ENCODE measurements around the gene SPRED2. TPM values are rescaled to one million over a fixed set of nuclear protein-coding genes. Genes with fewer than 3 reads are reported as not detected.
A peak's percentile ranks its signal among the peaks of the same experiment; 100 is the strongest.

The SPRED2 gene
- total RNA-seq, 1 donor from 2014 or later, result 56.9 TPM

- no peak for TF ChIP-seq CTCF (IDR thresholded peaks at IDR 0.05)
- no peak for DNase-seq
- intact Hi-C loops (cut with DNase I), result no loop called here
Measured at GRCh38 chr2:65296971-65297370, 135.4 kb downstream of the SPRED2 start.

DNA sequence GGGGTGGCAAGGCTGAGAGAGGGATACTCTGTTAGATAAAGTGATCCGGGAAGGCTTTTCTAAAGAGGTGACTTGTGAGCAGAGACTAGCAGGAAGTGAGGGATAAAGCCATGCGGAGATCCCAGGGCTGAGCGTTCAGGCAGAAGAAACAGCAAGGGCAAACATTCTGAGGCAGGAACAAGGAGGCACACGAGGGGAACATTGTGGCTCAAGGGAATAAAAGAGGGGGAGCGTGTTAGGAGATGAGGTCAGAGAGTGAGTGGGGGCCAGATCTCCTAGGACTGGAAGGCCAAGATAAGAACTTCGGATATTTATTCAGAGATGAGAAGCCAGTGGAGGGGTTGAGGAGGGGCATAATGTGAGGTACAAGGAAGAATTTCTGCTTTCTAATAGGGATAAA, 137.7 kb downstream of the SPRED2 start:
- ATAC-seq (no peak), DNase-seq (no peak)
- Histone ChIP-seq H3K9me3 (no peaks in the 10 kb centered on the region), H3K4me3 (no peak overlapping the region), H3K27me3 (no peaks in the 10 kb centered on the region), H3K4me1 (peaks cover 7% of the 10 kb centered on the region), H3K36me3 (no peaks in the 10 kb centered on the region), H3K27ac (no peak overlapping the region)
- intact Hi-C loops (cut with DNase I), result no loop called here
- TF ChIP-seq CTCF (IDR thresholded peaks at IDR 0.05), result no peak

More at GRCh38 chr2:65296971-65297370, 135.4 kb downstream of the SPRED2 start:
- H3K4me1 ChIP-seq, result peaks cover 29% of the 10 kb centered on the region
- H3K36me3 ChIP-seq, result no peaks in the 10 kb centered on the region
- no peaks in the 10 kb centered on the region for H3K9me3 ChIP-seq
- H3K27ac ChIP-seq, result no peak overlapping the region
- H3K4me3 ChIP-seq, result no peak overlapping the region
- no peaks in the 10 kb centered on the region for H3K27me3 ChIP-seq
- no peak for ATAC-seq

DNA sequence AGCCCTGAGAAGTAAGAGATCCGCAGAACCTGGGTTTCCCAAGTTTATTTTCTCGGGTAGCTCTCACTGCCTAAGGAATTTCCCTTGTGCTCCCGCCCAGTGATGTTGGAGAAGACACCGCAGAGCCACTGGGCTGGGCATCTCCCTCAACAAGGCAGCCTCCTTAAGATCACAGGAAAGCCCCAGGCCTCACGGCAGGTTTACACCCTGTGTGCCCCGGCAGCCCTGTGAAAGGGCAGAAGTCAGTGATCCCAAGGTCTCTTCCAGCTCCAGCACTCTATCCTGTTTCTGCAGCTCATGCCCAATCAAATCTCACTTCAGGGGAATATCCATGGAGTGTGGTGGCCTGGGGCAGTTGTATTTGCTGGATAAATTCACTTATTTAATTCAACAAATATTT, 138.3 kb downstream of the SPRED2 start:
- Histone ChIP-seq H3K4me1 (peaks cover 1% of the 10 kb centered on the region), H3K4me3 (no peak overlapping the region), H3K36me3 (no peaks in the 10 kb centered on the region), H3K27me3 (no peaks in the 10 kb centered on the region), H3K27ac (no peak overlapping the region), H3K9me3 (no peaks in the 10 kb centered on the region)
- no peak for DNase-seq
- no peak for TF ChIP-seq CTCF (IDR thresholded peaks at IDR 0.05)
- intact Hi-C loops (cut with DNase I), result no loop called here
- ATAC-seq, result no peak

DNA sequence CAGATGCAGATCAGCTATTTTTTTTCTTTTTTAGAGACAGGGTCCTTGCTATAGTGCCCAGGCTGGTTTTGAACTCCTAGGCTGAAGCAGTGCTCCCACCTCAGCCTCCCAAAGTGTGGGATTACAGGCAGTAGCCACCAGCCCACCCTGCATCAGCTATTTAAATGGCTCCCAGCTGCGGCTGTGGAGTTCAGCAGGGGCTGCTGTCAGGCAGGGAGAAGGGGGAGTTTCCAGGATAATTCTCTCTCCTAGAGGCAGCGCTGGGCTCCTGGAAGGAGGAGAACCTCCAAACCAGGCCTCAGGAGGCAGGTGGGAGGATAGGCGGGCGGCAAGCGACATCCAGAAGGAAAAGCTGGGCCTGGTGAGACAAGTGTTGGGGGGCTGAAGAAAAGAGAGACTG, 139.0 kb downstream of the SPRED2 start:
- no peak overlapping the region for H3K27ac ChIP-seq
- no peak overlapping the region for H3K4me3 ChIP-seq
- TF ChIP-seq CTCF (IDR thresholded peaks at IDR 0.05), result no peak
- no peaks in the 10 kb centered on the region for H3K36me3 ChIP-seq
- no peaks in the 10 kb centered on the region for H3K27me3 ChIP-seq
- intact Hi-C loops (cut with DNase I), result no loop called here
- no peaks in the 10 kb centered on the region for H3K9me3 ChIP-seq
- no peaks in the 10 kb centered on the region for H3K4me1 ChIP-seq
- ATAC-seq (no peak), DNase-seq (no peak)

DNA sequence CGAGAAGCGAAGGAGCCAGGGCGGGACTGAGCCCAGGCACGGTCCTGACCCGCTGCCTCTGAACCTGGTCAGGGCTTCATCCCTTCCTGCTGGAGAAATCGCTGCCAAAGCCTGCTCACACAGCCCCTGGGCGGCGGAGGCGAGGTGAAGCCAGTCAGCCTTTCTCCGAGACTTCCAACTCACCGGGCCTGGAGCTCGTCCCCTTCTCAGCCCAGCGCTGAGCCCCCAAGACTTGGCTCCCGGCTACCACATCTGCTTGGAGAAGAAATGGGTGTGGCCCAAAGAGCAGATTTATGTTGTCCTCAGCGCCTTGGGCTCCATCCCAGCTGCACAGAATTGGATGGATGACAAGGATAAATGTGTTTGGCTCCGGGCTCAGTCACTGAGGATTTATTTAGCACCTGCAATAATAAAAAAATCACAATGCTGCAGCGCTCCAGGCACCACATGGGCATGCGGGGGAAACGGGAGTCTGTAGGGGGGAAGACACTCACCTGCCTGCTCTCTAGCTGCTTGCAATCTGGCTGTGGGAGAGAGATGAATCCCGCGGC, 139.9 kb downstream of the SPRED2 start:
- H3K36me3 ChIP-seq, result no peaks in the 10 kb centered on the region
- TF ChIP-seq CTCF (IDR thresholded peaks at IDR 0.05), result no peak
- no peaks in the 10 kb centered on the region for H3K4me1 ChIP-seq
- no peak overlapping the region for H3K4me3 ChIP-seq
- DNase-seq, result no peak
- ATAC-seq, result peak; percentile 18
- no peaks in the 10 kb centered on the region for H3K27me3 ChIP-seq
- intact Hi-C loops (cut with DNase I), result no loop called here
- H3K9me3 ChIP-seq, result no peaks in the 10 kb centered on the region
- H3K27ac ChIP-seq, result no peak overlapping the region

DNA sequence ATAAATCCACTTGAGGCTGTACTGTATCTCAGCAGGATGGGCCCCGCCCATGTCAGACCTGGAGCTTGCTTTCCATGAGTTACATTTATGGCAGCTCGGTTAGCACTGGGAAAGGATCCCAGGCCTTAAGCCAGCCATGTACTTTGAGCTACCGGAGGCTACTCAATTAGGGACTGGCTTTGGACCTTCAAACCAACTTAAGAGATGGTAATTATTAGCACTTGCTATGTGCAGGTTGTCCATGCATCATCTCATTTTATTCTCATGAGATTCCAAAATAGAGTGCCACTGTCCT, 140.3 kb downstream of the SPRED2 start:
- Histone ChIP-seq H3K36me3 (no peaks in the 10 kb centered on the region), H3K9me3 (no peaks in the 10 kb centered on the region), H3K27me3 (no peaks in the 10 kb centered on the region), H3K4me1 (no peaks in the 10 kb centered on the region), H3K27ac (no peak overlapping the region), H3K4me3 (no peak overlapping the region)
- ATAC-seq (peak; percentile 21), DNase-seq (no peak)
- intact Hi-C loops (cut with DNase I), result no loop called here
- TF ChIP-seq CTCF (IDR thresholded peaks at IDR 0.05), result no peak

Data from upper lobe of right lung (tissue), 1 donor.